ENCODE measurements around the gene SUDS3. TPM values are rescaled to one million over a fixed set of nuclear protein-coding genes. Genes with fewer than 3 reads are reported as not detected.

SUDS3 gene
- total RNA-seq, 3 donors from 2014 or later = 38.9 to 66.3 (median 47.2) TPM

DNA sequence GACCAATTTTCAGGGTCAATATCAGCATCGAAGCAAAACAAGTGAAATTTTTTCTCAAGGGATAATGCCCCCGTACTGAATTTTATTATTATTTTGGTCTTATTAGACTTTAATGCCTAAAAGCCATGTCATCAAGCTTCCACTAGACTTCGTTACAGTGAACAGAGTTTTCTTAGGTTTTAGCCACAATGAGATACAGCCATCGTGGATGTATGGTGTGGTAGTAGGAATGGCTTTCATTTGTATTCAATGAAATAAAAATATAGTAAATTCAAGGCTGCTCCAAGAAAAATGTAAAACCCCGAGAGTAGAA, 15.3 kb upstream of the SUDS3 start:
- Histone ChIP-seq H3K36me3 (no peaks in the 10 kb centered on the region), H3K9me3 (no peaks in the 10 kb centered on the region), H3K4me1 (no peaks in the 10 kb centered on the region), H3K4me3 (no peak overlapping the region), H3K27ac (no peak overlapping the region), H3K27me3 (no peaks in the 10 kb centered on the region)
- DNase-seq (ENCODE audit: low spot score in 2 of 2) = no peak
- TF ChIP-seq, protein P1, sequence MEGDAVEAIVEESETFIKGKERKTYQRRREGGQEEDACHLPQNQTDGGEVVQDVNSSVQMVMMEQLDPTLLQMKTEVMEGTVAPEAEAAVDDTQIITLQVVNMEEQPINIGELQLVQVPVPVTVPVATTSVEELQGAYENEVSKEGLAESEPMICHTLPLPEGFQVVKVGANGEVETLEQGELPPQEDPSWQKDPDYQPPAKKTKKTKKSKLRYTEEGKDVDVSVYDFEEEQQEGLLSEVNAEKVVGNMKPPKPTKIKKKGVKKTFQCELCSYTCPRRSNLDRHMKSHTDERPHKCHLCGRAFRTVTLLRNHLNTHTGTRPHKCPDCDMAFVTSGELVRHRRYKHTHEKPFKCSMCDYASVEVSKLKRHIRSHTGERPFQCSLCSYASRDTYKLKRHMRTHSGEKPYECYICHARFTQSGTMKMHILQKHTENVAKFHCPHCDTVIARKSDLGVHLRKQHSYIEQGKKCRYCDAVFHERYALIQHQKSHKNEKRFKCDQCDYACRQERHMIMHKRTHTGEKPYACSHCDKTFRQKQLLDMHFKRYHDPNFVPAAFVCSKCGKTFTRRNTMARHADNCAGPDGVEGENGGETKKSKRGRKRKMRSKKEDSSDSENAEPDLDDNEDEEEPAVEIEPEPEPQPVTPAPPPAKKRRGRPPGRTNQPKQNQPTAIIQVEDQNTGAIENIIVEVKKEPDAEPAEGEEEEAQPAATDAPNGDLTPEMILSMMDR (IDR thresholded peaks at IDR 0.05) = no peak
- no peak for TF ChIP-seq POLR2AphosphoS5 (IDR thresholded peaks at IDR 0.05)
- no peak for TF ChIP-seq POLR2A (IDR thresholded peaks at IDR 0.05)
- intact Hi-C loops (cut with DNase I; ENCODE audit: low total_unique reads) = no loop called here

DNA sequence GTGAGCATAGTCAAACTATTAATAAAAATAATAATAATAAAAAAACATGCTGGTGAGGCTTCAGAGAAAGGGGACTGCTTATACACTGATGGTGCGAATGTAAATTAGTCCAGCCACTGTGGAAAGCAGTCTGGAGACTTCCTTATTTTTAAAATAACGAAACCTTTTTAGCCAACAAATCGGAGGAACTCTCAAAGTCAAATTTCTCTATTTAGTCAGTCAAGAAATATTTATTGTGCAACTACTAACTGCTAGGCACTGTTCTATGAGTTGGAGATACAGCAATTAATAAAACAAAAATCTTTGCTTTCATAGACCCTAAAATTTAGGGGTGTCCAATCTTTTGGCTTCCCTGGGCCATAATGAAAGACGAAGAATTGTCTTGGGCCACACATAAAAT, 14.5 kb upstream of the SUDS3 start:
- intact Hi-C loops (cut with DNase I; ENCODE audit: low total_unique reads) = no loop called here
- no peaks in the 10 kb centered on the region for H3K9me3 ChIP-seq
- H3K27me3 ChIP-seq = no peaks in the 10 kb centered on the region
- no peak overlapping the region for H3K4me3 ChIP-seq
- H3K27ac ChIP-seq = no peak overlapping the region
- no peaks in the 10 kb centered on the region for H3K36me3 ChIP-seq
- DNase-seq (ENCODE audit: low spot score in 2 of 2) = no peak
- H3K4me1 ChIP-seq = no peaks in the 10 kb centered on the region
- TF ChIP-seq POLR2A (IDR thresholded peaks at IDR 0.05) = no peak
- TF ChIP-seq, protein P1 (IDR thresholded peaks at IDR 0.05) = no peak
- TF ChIP-seq POLR2AphosphoS5 (IDR thresholded peaks at IDR 0.05) = no peak

DNA sequence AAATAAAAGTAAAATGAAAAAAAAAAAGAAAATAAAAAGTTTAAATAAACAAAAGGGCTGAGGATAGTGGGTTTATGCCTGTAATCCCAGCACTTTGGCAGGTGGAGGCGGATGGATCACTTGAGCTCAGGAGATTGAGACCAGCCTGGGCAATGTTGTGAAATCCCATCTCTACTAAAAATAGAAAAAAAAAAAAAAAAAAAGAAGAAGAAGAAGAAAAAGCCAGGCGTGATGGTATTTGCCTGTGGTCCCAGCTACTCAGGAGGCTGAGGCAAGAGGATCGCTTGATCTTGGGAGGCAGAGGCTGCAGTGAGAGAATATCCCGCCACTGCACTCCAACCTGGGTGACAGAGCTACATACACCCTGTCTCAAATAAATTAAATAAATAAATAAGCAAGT, 7.5 kb upstream of the SUDS3 start:
- Histone ChIP-seq H3K9me3 (no peaks in the 10 kb centered on the region), H3K27me3 (no peaks in the 10 kb centered on the region), H3K36me3 (no peaks in the 10 kb centered on the region), H3K4me3 (no peak overlapping the region), H3K4me1 (peaks cover 0 to 8% of the 10 kb centered on the region in 2 donors), H3K27ac (no peak overlapping the region)
- DNase-seq (ENCODE audit: low spot score in 2 of 2) = no peak
- TF ChIP-seq, protein P1 (IDR thresholded peaks at IDR 0.05) = no peak
- TF ChIP-seq POLR2A (IDR thresholded peaks at IDR 0.05) (no peak), POLR2AphosphoS5 (IDR thresholded peaks at IDR 0.05) (no peak)
- intact Hi-C loops (cut with DNase I; ENCODE audit: low total_unique reads) = no loop called here

DNA sequence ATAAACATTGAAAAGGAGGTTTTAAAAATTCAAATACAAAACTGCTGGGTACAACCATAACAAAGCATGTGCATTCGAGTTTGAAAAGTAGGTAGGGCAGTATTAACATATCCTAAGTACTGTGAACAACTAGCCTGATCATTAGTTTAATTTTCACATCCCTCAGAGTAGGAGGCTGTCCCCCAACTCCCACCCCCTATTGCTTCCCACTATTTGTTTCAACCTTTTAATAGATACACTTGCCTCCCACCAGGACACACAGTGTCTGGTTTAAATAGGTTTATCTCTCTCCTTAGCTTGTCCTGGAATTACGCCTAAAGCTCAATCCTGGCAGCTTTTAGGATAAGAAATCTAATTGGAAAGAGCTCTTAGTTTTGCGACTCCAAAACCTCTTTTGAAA, 5.8 kb upstream of the SUDS3 start:
- H3K4me1 ChIP-seq = peaks cover 0 to 10% of the 10 kb centered on the region in 2 donors
- intact Hi-C loops (cut with DNase I; ENCODE audit: low total_unique reads) = no loop called here
- H3K9me3 ChIP-seq = no peaks in the 10 kb centered on the region
- TF ChIP-seq POLR2AphosphoS5 (IDR thresholded peaks at IDR 0.05) = no peak
- TF ChIP-seq POLR2A (IDR thresholded peaks at IDR 0.05) = no peak
- TF ChIP-seq, protein P1 (IDR thresholded peaks at IDR 0.05) = no peak
- peak overlapping the region; percentile 75 to 88 (median 86) for H3K4me3 ChIP-seq
- no peaks in the 10 kb centered on the region for H3K27me3 ChIP-seq
- no peak overlapping the region for H3K27ac ChIP-seq
- DNase-seq (ENCODE audit: low spot score in 2 of 2) = no peak
- no peaks in the 10 kb centered on the region for H3K36me3 ChIP-seq

DNA sequence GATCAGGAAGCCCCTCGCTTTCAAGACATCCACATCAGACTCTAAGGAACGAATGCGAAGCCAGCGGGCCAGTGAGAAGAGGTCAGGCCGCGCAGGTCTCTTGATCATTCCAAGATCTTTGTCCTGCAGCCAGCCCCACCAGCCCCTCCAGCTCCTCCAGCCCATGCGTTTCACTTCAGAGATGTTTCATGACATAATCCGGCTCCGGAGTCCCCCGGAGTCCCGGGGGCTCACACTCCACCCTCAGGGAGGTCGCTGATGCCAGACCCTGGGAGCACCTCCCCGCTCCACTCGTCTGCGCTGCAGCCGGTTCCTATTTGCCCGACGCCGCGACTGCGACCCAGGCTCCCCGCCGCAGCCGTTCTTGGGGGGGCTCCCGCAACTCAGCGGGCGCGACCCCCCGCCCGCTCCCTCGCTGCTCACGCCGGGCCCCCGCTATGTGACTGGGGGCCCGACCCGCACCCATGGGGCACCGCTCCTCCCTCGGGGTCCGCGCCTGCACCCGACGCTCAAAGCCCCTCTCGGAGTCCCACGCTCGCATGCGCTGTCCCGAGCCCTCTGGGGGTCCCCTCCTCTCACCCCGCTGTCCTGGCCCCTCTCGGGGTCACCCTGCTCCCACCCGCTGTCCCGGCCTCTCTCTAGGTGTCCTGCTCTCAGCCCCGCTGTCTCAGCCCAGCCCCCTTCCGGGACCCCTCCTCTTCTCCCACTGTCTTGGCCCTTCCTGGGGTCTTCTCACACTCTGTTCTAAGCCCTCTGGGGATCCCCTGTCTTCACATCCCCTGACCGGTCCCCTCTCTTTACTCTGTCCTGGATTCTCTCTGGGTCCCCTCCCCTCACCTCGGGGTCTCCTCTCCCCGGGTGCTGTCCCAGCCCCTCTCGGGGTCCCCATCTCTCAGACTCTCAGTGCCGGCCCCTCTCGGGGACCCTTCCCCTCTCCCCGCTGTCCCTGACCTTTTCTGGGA, 4.8 kb upstream of the SUDS3 start:
- DNase-seq (ENCODE audit: low spot score in 2 of 2) = no peak
- intact Hi-C loops (cut with DNase I; ENCODE audit: low total_unique reads) = no loop called here
- H3K27ac ChIP-seq = peak overlapping the region; percentile 56 to 88
- no peaks in the 10 kb centered on the region for H3K36me3 ChIP-seq
- TF ChIP-seq, protein P1 (IDR thresholded peaks at IDR 0.05) = no peak
- TF ChIP-seq POLR2AphosphoS5 (IDR thresholded peaks at IDR 0.05) (no peak), POLR2A (IDR thresholded peaks at IDR 0.05) (no peak)
- no peaks in the 10 kb centered on the region for H3K9me3 ChIP-seq
- H3K4me3 ChIP-seq = peak overlapping the region; percentile 75 to 88 (median 86)
- no peaks in the 10 kb centered on the region for H3K27me3 ChIP-seq
- peaks cover 0 to 15% of the 10 kb centered on the region in 2 donors for H3K4me1 ChIP-seq

Measured in breast epithelium (tissue), 4 donors.